Keratinocyte (primary cell): ENCODE results near the gene GDPD4.

Experiments
- EZH2 ChIP-seq: IDR thresholded peaks from one replicate; pipeline ENCODE4 v1.6.1; 2012; ENCODE audit warnings: inconsistent platforms, mild to moderate bottlenecking, low read length, moderate library complexity
- TF ChIP-seq, protein P1 (sequence below), 3 experiments: IDR thresholded peaks in 1 of 3; conservative IDR thresholded peaks in 1 of 3; optimal IDR thresholded peaks in 1 of 3; 2 replicates in 2 of 3; 3 replicates in 1 of 3; pipeline versions ENCODE3 to v1.5.1; 2011; ENCODE audit warnings: low read length in 3 of 3, mild to moderate bottlenecking in 3 of 3, moderate library complexity in 2 of 3, control low read depth in 1 of 3, inconsistent platforms in 1 of 3; ENCODE audit not compliant: insufficient read depth in 2 of 3; ENCODE audit errors: extremely low read depth in 1 of 3

DNA sequence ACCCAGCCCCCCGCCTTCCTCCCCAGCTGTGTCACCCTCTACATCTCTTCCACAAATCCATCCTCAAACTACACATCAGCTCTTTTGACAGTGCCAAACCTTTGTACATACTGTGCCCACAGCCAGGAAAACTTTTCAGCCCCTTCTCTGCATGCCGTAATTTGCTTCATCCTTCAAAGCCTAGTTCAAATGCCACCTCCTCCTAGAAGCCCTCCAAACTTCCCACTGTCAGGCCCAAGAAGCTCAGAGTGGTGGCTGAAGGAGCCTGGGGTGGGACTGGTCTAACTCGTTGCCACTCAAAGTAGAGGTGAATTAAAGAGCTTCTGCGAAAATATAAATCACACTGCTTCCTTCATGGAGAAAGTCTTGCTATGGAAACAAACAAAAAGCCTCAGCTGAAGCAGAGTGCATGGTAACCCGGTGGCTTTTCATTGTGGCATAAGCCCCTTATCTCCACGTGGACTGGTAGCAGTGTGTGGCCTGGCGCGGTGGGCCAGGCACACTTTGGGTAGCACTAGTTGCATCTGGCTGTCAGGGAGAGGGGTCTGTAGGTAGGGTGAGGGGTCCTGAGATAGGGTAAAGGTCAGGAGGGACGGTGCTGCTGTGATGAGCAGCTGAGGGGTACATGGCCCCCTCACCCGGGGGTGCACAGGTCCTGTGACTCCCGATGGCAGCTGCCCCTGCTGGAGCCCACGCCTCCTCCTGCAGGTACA is 96.6 kb downstream of the GDPD4 start:
- TF ChIP-seq, protein P1, sequence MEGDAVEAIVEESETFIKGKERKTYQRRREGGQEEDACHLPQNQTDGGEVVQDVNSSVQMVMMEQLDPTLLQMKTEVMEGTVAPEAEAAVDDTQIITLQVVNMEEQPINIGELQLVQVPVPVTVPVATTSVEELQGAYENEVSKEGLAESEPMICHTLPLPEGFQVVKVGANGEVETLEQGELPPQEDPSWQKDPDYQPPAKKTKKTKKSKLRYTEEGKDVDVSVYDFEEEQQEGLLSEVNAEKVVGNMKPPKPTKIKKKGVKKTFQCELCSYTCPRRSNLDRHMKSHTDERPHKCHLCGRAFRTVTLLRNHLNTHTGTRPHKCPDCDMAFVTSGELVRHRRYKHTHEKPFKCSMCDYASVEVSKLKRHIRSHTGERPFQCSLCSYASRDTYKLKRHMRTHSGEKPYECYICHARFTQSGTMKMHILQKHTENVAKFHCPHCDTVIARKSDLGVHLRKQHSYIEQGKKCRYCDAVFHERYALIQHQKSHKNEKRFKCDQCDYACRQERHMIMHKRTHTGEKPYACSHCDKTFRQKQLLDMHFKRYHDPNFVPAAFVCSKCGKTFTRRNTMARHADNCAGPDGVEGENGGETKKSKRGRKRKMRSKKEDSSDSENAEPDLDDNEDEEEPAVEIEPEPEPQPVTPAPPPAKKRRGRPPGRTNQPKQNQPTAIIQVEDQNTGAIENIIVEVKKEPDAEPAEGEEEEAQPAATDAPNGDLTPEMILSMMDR (optimal IDR thresholded peaks at IDR 0.05 in 1 of 3, IDR thresholded peaks at IDR 0.05 in 1 of 3, conservative IDR thresholded peaks at IDR 0.05 in 1 of 3; ENCODE audit: extremely low read depth in 1 of 3, insufficient read depth in 2 of 3, low read length in 3 of 3): no peak
- TF ChIP-seq EZH2: no peak
